ENCODE measurements around the gene AREG.

AREG gene

GRCh38 chr4:74464291-74464690 is 19.4 kb downstream of the AREG start:
- no peaks in the 10 kb centered on the region for H3K27me3 ChIP-seq (ENCODE audit: control insufficient read depth in 1 of 2, insufficient read depth in 2 of 2, low read length in 2 of 2)
- H3K4me1 ChIP-seq (ENCODE audit: control insufficient read depth, insufficient read depth, low read length), result no peaks in the 10 kb centered on the region
- no peak overlapping the region for H3K9ac ChIP-seq (ENCODE audit: low read length in 2 of 2)
- no peak overlapping the region for H3K4me3 ChIP-seq (ENCODE audit: low read length in 2 of 2)
- no peaks in the 10 kb centered on the region for H3K36me3 ChIP-seq (ENCODE audit: control insufficient read depth in 2 of 2, insufficient read depth in 2 of 2, low read length in 2 of 2)
- H3K9me3 ChIP-seq (ENCODE audit: control insufficient read depth in 2 of 2, low read length in 2 of 2), result no peaks in the 10 kb centered on the region
- H3K27ac ChIP-seq (ENCODE audit: low read length), result no peak overlapping the region

DNA sequence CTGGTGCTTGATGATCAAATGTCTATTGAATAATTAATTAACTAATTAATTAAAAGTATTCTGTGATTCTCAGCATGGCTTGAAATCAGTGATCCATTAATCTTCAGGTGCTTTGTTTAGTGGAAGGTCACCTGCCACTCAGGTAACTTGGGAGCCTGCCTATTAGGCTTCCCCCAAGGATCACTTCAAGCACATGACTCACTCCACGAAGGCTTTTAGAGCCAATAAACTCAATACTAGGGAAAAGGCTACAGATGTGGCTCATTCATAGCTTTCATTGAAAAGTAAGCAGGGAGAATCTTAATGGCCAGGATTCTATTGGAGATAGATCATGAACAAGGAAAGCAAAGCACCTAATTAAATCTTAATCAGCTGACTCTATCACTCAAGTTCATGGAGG is 21.3 kb downstream of the AREG start:
- H3K36me3 ChIP-seq (ENCODE audit: control insufficient read depth in 2 of 2, insufficient read depth in 2 of 2, low read length in 2 of 2), result no peaks in the 10 kb centered on the region
- no peak overlapping the region for H3K27ac ChIP-seq (ENCODE audit: low read length)
- H3K4me1 ChIP-seq (ENCODE audit: control insufficient read depth, insufficient read depth, low read length), result no peaks in the 10 kb centered on the region
- H3K9me3 ChIP-seq (ENCODE audit: control insufficient read depth in 2 of 2, low read length in 2 of 2), result no peaks in the 10 kb centered on the region
- H3K9ac ChIP-seq (ENCODE audit: low read length in 2 of 2), result no peak overlapping the region
- H3K27me3 ChIP-seq (ENCODE audit: control insufficient read depth in 1 of 2, insufficient read depth in 2 of 2, low read length in 2 of 2), result no peaks in the 10 kb centered on the region
- no peak overlapping the region for H3K4me3 ChIP-seq (ENCODE audit: low read length in 2 of 2)

GRCh38 chr4:74471264-74471663 is 26.3 kb downstream of the AREG start:
- no peaks in the 10 kb centered on the region for H3K36me3 ChIP-seq (ENCODE audit: control insufficient read depth in 2 of 2, insufficient read depth in 2 of 2, low read length in 2 of 2)
- no peak overlapping the region for H3K9ac ChIP-seq (ENCODE audit: low read length in 2 of 2)
- no peak overlapping the region for H3K4me3 ChIP-seq (ENCODE audit: low read length in 2 of 2)
- H3K27me3 ChIP-seq (ENCODE audit: control insufficient read depth in 1 of 2, insufficient read depth in 2 of 2, low read length in 2 of 2), result no peaks in the 10 kb centered on the region
- H3K4me1 ChIP-seq (ENCODE audit: control insufficient read depth, insufficient read depth, low read length), result no peaks in the 10 kb centered on the region
- H3K27ac ChIP-seq (ENCODE audit: low read length), result no peak overlapping the region
- H3K9me3 ChIP-seq (ENCODE audit: control insufficient read depth in 2 of 2, low read length in 2 of 2), result no peaks in the 10 kb centered on the region

GRCh38 chr4:74473155-74473811 is 28.3 kb downstream of the AREG start:
- Histone ChIP-seq H3K27me3 (ENCODE audit: control insufficient read depth in 1 of 2, insufficient read depth in 2 of 2, low read length in 2 of 2) (no peaks in the 10 kb centered on the region), H3K9ac (ENCODE audit: low read length in 2 of 2) (no peak overlapping the region), H3K4me3 (ENCODE audit: low read length in 2 of 2) (no peak overlapping the region), H3K9me3 (ENCODE audit: control insufficient read depth in 2 of 2, low read length in 2 of 2) (no peaks in the 10 kb centered on the region), H3K27ac (ENCODE audit: low read length) (no peak overlapping the region), H3K36me3 (ENCODE audit: control insufficient read depth in 2 of 2, insufficient read depth in 2 of 2, low read length in 2 of 2) (no peaks in the 10 kb centered on the region), H3K4me1 (ENCODE audit: control insufficient read depth, insufficient read depth, low read length) (no peaks in the 10 kb centered on the region)

DNA sequence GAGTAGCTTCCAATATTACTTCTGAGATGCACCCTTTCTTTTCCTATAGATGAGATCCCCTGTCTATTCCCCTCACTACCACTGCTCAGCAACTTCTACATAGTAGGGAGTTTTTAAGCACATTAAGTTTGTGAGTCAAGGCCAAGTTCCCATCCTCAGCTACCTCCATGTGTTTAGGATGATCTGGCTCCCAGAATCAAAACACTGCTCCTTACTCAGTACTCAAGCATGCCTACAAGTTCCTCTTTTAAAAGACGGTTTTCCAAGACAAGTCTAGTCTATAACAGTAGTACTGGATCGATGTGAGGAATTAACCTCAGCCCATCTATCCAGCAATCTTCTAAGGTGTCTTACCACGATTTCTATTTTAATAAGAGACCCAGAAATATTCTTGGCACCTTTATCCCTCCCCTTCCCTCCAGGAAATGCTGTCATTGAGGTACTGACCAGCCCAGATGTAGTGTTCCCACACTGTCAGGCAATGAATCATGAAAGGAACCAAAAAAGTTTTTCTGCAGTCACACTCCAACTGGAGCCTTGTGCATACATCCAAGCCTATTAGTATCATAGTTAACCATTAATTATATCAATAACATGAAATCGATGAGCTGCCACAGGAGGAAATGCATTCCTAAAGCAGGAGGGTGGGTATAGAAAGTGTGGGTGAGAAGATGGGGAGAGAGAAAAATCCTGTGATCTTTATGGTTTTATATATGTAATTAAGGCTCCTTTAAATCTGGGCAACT is 29.6 kb downstream of the AREG start:
- Histone ChIP-seq H3K27ac (ENCODE audit: low read length) (no peak overlapping the region), H3K4me1 (ENCODE audit: control insufficient read depth, insufficient read depth, low read length) (no peaks in the 10 kb centered on the region), H3K9ac (ENCODE audit: low read length in 2 of 2) (no peak overlapping the region)

GRCh38 chr4:74475091-74475800 is 30.3 kb downstream of the AREG start:
- Histone ChIP-seq H3K27me3 (ENCODE audit: control insufficient read depth in 1 of 2, insufficient read depth in 2 of 2, low read length in 2 of 2) (no peaks in the 10 kb centered on the region), H3K27ac (ENCODE audit: low read length) (no peak overlapping the region), H3K4me1 (ENCODE audit: control insufficient read depth, insufficient read depth, low read length) (no peaks in the 10 kb centered on the region)

More for the DNA sequence above, 29.6 kb downstream of the AREG start:
- H3K9me3 ChIP-seq (ENCODE audit: control insufficient read depth in 2 of 2, low read length in 2 of 2), result no peaks in the 10 kb centered on the region
- H3K27me3 ChIP-seq (ENCODE audit: control insufficient read depth in 1 of 2, insufficient read depth in 2 of 2, low read length in 2 of 2), result no peaks in the 10 kb centered on the region
- no peaks in the 10 kb centered on the region for H3K36me3 ChIP-seq (ENCODE audit: control insufficient read depth in 2 of 2, insufficient read depth in 2 of 2, low read length in 2 of 2)
- H3K4me3 ChIP-seq (ENCODE audit: low read length in 2 of 2), result no peak overlapping the region

GRCh38 chr4:74475946-74476345 is 31.0 kb downstream of the AREG start:
- H3K4me3 ChIP-seq (ENCODE audit: low read length in 2 of 2), result no peak overlapping the region
- H3K9ac ChIP-seq (ENCODE audit: low read length in 2 of 2), result no peak overlapping the region
- H3K36me3 ChIP-seq (ENCODE audit: control insufficient read depth in 2 of 2, insufficient read depth in 2 of 2, low read length in 2 of 2), result no peaks in the 10 kb centered on the region
- no peaks in the 10 kb centered on the region for H3K27me3 ChIP-seq (ENCODE audit: control insufficient read depth in 1 of 2, insufficient read depth in 2 of 2, low read length in 2 of 2)
- H3K4me1 ChIP-seq (ENCODE audit: control insufficient read depth, insufficient read depth, low read length), result no peaks in the 10 kb centered on the region
- H3K27ac ChIP-seq (ENCODE audit: low read length), result no peak overlapping the region
- no peaks in the 10 kb centered on the region for H3K9me3 ChIP-seq (ENCODE audit: control insufficient read depth in 2 of 2, low read length in 2 of 2)

More at GRCh38 chr4:74475091-74475800, 30.3 kb downstream of the AREG start:
- Histone ChIP-seq H3K9ac (ENCODE audit: low read length in 2 of 2) (no peak overlapping the region), H3K36me3 (ENCODE audit: control insufficient read depth in 2 of 2, insufficient read depth in 2 of 2, low read length in 2 of 2) (no peaks in the 10 kb centered on the region), H3K9me3 (ENCODE audit: control insufficient read depth in 2 of 2, low read length in 2 of 2) (no peaks in the 10 kb centered on the region), H3K4me3 (ENCODE audit: low read length in 2 of 2) (no peak overlapping the region)

- H3K36me3 ChIP-seq (ENCODE audit: control insufficient read depth in 2 of 2, insufficient read depth in 2 of 2, low read length in 2 of 2), result no peaks in the 10 kb centered on the region
- no peak overlapping the region for H3K27ac ChIP-seq (ENCODE audit: low read length)
- H3K9me3 ChIP-seq (ENCODE audit: control insufficient read depth in 2 of 2, low read length in 2 of 2), result no peaks in the 10 kb centered on the region
- H3K9ac ChIP-seq (ENCODE audit: low read length in 2 of 2), result no peak overlapping the region
- no peaks in the 10 kb centered on the region for H3K27me3 ChIP-seq (ENCODE audit: control insufficient read depth in 1 of 2, insufficient read depth in 2 of 2, low read length in 2 of 2)
- H3K4me1 ChIP-seq (ENCODE audit: control insufficient read depth, insufficient read depth, low read length), result no peaks in the 10 kb centered on the region
- no peak overlapping the region for H3K4me3 ChIP-seq (ENCODE audit: low read length in 2 of 2)
These were observed 34.1 kb downstream of the AREG start for GRCh38 chr4:74479009-74479408.

DNA sequence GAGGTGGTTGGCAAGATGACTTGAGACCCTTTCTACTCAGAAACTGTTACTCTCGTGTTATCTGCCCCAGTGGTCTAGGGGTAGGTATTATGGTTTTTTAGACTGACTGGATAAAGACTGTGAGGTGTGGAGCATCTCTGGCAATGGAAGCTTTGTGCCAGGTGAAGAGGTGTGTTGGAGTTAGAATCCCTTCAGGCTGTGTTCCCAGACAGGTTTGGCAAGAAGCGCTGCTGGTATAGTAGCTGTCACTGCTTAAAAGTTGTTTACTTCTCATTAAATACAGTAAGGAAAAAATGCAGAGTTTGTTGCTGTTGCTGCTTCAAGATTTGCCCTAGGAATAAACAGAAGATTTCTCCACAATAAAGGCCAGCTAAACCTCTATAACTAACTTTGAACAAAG is 35.3 kb downstream of the AREG start:
- Histone ChIP-seq H3K4me3 (ENCODE audit: low read length in 2 of 2) (no peak overlapping the region), H3K9me3 (ENCODE audit: control insufficient read depth in 2 of 2, low read length in 2 of 2) (no peaks in the 10 kb centered on the region), H3K27me3 (ENCODE audit: control insufficient read depth in 1 of 2, insufficient read depth in 2 of 2, low read length in 2 of 2) (no peaks in the 10 kb centered on the region)

DNA sequence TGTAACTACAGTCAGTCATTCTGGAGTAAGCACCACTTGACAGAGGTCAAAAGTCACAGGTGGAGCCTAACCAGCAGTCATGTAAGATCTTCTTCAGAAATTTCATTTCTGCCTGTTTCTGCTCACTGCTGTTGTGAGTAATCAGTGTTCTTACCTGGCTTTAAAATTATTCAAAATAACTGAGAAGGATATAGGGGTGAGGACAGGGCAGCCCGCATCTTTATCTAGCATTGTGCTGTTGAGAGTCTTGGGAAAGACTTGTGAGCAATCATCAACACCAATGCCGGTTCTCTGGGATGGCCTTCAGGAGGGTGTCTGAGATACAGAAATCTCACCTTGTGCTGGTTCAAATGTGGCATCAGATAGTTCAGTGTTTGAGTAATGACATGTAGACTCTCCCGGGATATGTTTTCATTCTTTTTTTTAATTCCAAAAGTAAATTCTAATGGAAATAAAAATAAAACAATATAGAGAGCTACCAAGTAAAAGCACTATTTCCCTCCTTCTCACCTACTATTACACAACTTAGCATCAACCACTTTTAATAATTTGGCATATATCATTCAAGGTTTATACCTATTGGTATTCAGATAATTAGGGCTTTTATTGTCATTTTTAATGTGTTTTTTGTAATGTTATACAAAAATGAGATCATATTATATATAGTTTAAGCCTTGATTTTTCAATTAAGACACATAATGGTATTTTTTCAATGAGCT is 37.1 kb downstream of the AREG start:
- Histone ChIP-seq H3K9ac (ENCODE audit: low read length in 2 of 2) (no peak overlapping the region), H3K9me3 (ENCODE audit: control insufficient read depth in 2 of 2, low read length in 2 of 2) (no peaks in the 10 kb centered on the region), H3K27me3 (ENCODE audit: control insufficient read depth in 1 of 2, insufficient read depth in 2 of 2, low read length in 2 of 2) (no peaks in the 10 kb centered on the region), H3K27ac (ENCODE audit: low read length) (no peak overlapping the region), H3K4me1 (ENCODE audit: control insufficient read depth, insufficient read depth, low read length) (no peaks in the 10 kb centered on the region), H3K36me3 (ENCODE audit: control insufficient read depth in 2 of 2, insufficient read depth in 2 of 2, low read length in 2 of 2) (no peaks in the 10 kb centered on the region), H3K4me3 (ENCODE audit: low read length in 2 of 2) (no peak overlapping the region)

More for the DNA sequence above, 35.3 kb downstream of the AREG start:
- H3K36me3 ChIP-seq (ENCODE audit: control insufficient read depth in 2 of 2, insufficient read depth in 2 of 2, low read length in 2 of 2), result no peaks in the 10 kb centered on the region
- no peaks in the 10 kb centered on the region for H3K4me1 ChIP-seq (ENCODE audit: control insufficient read depth, insufficient read depth, low read length)
- H3K27ac ChIP-seq (ENCODE audit: low read length), result no peak overlapping the region
- H3K9ac ChIP-seq (ENCODE audit: low read length in 2 of 2), result no peak overlapping the region

Data from stomach smooth muscle (tissue), 2 donors.